Measurements from ENCODE around the gene MICU2.
"Not testable (repeated sequence)": the region's sequence is repeated elsewhere in the genome, so short reads cannot be mapped to it uniquely, and the experiment has no call there.

MICU2 gene

DNA sequence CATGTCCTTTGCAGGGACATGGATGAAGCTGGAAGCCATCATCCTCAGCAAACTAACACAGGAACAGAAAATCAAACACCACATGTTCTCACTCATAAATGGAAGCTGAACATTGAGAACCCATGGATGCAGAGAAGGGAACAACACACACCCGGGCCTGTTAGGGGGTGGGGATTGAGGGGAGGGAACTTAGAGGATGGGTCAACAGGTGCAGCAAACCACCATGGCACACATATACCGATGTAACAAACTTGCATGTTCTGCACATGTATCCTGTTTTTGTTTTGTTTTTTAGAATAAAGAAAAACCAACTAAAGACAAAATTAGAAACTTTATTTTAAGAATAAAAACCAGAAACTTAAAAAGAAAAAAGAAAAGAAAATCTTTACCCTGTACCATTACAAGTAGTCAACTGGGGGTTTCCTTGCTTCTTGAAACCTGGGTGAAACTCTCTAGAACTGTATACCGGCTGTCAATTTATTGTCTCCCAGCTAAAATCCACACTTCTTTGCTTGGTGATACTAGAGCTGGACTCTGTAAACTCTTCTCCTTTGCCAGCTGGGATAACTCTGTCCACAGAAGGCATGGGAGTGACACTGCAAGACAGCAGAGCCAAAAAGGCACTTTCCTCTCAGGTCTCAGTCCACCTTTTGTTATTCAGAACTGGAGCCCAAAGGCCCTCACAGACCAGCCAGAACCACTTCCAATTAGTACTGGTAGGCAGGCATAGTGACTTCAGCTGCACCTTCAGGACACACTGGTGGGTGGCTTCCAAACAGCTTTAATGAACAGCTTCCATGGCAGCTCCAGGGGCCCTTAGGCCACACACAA is 9.0 kb downstream of the MICU2 start:
- no peak for DNase-seq (ENCODE audit: low spot score)

DNA sequence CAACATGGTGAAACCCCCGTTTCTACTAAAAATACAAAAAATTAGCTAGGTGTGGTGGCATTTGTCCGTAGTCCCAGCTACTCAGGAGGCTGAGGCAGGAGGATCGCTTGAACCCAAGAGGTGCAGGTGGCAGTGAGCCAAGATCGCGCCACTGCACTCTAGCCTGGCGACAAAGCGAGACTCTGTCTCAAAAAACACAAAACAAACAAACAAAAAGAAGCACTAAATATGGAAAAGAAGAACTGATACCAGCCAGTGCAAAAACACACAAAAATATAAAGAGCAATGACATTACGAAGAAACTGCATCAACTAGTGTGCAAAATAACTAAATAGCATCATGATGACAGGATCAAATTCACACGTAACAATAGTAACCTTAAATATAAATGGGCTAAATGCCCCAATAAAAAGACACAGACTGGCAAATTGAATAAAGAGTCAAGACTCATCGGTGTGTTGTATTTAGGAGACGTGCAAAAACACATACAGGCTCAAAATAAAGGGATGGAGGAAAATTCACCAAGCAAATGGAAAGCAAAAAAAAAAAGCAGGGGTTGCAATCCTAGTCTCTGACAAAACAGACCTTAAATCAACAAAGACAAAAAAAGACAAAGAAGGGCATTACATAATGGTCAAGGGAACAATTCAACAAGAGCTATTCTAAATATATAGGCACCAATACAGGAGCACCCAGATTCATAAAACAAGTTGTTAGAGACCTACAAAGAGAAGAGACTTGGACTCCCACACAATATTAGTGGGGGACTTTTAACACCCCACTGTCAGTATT is 13.1 kb downstream of the MICU2 start:
- not testable (repeated sequence) for DNase-seq (ENCODE audit: low spot score)

DNA sequence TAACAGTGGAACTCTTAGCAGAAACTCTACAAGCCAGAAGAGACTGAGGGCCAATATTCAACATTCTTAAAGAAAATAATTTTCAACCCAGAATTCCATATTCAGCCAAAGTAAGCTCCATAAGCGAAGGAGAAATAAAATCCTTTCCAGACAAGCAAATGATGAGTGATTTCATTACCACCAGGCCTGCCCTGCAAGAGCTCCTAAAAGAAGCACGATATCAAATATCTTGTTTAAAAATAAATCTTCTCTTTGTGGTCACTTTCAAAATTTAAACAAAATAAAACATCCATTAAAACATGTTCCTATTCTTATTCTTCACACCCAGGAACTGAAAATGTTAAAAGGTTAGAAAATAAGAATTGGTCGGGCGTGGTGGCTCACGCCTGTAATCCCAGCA is 13.7 kb downstream of the MICU2 start:
- no peak for DNase-seq (ENCODE audit: low spot score)

DNA sequence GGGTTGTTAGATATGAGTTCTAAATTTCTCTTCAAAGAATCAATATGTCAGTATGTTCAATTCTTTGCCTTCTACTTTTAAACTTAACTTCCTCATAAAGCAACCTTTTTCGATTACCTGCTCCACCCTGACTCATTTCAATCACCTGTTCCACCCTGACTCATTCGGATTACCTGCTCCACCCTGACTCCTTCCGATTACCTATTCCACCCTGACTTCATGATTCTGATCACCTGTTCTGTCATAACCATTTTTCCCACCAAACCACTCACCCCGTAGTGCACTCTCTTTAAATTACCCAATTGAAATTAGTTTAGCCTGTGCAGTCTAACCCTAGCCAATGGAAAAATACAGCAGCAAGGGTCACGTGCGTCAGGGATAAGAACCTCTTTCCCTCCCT is 14.5 kb downstream of the MICU2 start:
- not testable (repeated sequence) for DNase-seq (ENCODE audit: low spot score)

DNA sequence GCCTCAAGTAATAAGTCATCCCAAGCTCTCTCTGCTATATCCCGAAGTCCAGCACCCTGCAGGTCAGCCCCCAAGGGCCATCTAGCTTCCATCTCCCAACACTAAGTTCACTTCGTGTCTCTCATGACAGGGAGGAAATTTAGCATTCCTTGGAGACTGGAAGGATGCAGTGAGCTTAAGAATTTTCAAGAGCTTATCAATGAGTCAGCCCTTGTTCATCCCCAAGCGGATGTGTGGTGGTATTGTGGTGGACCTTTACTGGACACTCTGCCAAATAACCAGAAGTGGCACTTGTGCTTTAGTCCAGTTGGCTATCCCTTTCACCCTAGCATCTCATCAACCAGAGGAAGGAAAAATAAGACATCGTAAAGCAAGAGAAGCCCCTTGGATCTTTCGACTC is 15.6 kb downstream of the MICU2 start:
- DNase-seq (ENCODE audit: low spot score): not testable (repeated sequence)

DNA sequence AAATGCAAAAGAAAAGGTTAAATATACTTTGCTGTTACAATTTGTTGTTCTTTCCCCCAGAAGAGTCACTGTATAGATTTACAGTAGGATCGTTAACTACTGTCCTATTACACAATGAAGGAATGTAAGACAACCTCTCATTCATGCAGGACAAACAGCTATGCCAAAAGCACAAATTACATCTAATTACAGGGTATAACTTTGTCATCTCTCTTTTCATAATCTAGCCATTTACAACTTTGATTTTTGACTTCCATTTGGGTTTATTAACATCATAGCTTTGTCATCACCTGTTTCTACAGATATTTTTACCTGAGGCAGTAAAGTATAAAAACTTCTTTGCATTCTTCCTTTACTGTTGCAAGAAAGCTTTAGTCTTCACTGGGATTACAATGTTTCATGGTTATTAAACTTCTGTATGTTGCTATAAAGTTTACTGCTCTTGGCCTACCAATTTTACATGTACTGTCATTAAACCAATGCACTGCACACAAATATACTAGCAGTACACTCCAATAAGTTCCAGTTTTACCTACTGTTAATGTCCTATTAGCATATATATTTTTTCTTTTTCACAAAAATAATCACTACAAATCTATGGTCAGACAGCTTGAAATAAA is 18.9 kb downstream of the MICU2 start:
- DNase-seq (ENCODE audit: low spot score): no peak

DNA sequence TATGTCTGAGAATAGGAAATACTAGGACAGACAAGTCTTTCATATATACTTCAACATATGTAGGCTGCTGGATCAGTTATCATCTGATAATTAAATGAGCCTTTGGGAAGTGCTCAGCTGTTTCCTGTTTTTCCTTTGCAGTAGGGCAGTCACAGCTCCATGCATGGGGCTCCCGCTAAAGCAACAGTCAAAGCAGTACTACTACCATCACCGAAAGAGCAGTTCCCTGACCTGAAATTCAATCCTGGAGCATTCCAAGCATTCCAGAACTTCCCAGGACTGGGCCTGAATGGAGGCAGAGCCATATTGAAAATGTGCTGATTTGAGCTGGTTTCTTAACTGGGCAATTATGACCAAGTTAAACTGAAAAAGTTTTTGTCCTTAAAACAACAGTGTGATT is 20.5 kb downstream of the MICU2 start:
- no peak for DNase-seq (ENCODE audit: low spot score)

DNA sequence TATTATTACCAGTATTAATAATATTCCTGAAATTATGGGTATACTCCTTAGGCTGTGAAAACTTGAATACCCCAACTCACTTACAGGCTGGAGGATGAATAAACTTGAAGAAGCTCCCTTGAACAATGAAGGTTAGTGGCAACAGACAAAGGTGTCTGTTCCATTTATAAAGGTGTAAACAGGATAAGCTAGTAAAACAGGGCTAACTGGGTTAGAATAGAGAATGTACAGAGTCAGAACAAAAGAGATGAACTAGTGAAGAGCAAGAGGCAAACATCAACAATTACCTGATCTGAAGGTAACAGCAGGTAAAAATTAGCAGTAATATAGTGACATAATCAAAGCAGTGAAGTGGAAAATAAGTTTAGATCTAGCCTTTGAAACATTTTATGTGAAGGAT is 23.2 kb downstream of the MICU2 start:
- DNase-seq (ENCODE audit: low spot score): no peak

DNA sequence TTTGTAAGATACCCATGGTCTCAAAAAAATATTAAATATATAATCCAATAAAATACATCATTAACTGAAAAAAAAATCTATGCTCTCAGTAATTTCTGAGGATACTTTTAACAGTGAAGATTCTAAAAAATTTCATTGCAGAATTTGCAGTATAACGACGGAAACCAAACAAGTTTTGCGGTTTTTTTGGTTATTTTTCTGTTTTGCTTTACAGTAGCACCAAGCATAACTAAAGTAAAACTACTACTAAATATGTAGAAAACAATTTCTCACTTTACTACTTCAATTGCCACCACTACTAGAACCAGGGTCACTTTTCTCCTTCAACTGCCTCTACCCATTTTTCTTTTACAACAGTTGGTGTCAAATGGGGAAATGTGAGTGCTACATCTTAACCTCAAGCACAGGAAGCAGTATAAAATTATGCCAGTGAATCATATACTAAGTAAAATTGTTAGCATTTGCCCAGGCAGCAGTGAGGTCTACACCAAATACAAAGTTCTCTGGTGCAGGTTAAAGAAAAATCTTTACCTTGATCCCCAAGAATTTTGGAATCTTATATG is 24.1 kb downstream of the MICU2 start:
- no peak for DNase-seq (ENCODE audit: low spot score)

DNA sequence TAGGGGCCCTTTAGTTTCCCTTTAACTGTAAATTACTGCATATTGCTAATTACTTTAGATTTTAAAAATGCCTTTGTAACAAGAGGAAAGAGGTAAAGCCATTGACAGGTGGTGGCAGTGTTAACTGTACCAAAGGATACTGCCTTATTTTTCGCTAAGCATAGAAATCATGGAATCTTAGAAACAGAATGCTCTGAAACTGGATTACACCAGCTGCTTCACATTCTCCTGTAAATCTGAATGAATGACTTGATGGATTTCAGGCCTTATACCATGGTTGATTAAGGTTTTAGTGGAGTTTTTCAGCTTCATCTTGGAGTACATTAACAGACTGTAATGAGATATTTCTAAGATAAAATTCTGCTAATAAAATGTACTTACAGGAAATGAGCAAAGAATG is 25.2 kb downstream of the MICU2 start:
- no peak for DNase-seq (ENCODE audit: low spot score)

DNA sequence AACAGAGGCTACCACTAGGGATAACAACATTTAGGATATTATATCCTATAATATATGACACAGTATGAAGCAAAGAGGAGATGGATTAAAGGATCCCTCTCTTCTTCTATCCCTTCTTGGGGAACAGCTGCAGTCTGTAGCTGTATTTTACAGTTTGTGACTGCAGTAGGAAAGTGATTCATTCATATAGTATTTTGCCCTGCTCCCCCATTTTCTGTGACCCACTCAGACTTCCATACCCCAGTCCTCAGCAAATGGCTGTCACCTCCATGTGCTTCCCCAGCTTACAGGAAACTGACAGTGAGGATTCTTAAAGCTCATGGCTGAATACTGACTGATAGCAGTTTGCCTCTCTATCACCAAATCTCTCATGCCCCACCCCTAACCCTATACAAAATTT is 27.5 kb downstream of the MICU2 start:
- no peak for DNase-seq (ENCODE audit: low spot score)

DNA sequence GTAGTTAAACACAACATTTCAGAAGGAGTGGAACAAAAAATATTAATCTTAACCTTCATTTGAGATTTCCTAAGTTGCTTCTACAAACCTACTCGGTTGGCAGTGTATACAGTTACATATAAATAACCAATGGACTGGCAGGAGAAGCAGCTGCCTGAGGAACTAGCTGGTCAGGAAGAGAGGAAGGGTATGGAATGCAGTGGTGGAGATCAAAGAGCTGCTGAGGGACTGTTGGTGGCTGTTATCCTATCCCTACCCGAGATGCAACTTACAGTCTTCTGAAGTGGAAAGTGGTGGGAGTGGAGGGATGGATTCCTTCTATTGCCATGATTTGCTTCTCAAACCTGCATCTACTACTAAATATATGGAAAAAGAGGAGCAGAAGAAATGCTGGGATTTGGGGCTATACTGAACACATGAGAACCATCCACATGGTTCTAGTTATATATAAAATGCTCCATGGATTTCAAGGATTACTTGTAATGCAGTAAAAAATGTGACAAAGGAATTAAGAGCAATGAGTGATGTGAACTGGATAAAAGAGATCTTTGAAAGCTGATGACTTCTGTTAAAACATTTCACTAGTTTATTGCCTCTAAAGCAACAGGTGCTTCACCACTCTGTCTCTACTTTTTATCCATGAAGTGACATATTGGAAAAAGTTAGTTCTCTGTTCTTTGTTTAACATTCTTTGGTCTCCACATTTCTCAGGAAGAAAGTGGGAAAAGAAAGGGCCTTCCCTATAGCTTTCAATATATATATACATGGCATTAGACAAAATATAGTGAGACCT is 29.9 kb downstream of the MICU2 start:
- no peak for DNase-seq (ENCODE audit: low spot score)

DNA sequence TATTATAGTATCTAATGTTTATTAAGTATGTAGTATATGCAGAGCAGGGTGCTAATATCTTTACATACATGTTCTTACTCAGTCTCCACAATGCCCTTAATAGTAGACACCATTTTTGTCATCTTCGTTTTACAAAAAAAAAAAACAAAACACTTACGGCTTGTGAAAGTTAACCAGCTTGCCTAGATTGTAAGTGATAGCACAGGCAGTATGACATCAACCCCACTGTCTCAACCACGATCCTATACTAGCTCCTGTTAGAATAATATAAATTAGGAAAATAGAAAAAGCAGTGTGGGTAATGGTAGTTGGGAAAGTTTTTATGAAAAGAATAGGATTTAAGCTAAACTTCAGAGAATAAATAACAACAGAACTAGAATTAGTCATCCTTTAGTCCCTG is 34.3 kb downstream of the MICU2 start:
- DNase-seq (ENCODE audit: low spot score): no peak

DNA sequence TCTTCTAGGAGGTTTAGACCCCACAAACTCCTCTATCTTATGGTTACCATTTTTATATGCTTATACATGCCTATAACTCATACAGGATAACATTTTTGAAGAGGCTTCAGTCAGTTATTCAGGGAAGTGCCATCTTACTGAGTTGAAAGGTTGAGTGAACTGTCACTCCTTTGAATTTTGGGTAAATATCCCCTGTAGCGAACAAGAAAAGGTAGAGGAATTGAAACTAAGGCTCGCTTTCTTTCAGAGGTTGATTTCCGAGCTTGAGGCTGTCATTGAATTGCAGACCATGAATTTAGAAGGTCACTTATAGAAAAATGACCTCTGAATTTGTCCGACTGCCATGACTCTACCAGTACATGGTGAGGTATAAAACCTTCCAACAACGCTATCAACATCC is 35.1 kb downstream of the MICU2 start:
- DNase-seq (ENCODE audit: low spot score): no peak

DNA sequence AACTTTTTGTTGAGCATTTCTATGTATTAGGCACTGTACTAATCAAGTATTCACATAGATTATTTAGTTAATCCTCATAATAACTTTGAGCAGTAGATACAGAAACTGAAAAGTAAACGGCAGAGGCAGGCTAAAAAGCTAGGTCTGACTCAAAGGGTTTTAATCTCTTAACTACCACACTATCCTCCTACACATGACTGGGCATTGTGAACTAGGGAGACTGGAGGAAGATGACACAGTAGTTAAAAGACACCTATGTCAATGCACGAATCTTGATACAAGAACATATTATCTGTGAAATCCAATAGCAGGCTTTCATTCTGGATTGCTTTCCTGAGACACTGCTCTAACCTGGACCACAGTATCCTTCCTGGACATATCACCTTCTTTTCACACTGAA is 36.3 kb downstream of the MICU2 start:
- no peak for DNase-seq (ENCODE audit: low spot score)

DNA sequence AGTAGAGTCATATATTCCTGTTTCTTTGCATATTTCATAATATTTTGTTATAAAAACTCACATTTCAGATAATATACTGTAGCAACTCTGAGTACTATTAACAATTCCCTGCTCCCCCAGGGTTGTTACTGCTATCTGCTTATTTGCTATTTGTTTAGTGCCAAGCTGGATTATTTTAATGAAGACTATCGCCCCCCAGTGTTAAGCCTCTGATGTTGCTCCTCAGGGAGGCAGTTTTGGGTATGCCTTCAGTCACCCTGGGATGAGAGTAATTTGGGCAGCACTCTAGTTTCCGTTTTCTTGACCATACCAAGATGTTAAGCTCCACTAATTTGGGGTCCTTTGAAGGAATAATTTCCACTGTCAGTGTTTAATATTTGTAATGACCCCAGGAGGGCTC is 46.0 kb downstream of the MICU2 start:
- DNase-seq (ENCODE audit: low spot score): no peak

DNA sequence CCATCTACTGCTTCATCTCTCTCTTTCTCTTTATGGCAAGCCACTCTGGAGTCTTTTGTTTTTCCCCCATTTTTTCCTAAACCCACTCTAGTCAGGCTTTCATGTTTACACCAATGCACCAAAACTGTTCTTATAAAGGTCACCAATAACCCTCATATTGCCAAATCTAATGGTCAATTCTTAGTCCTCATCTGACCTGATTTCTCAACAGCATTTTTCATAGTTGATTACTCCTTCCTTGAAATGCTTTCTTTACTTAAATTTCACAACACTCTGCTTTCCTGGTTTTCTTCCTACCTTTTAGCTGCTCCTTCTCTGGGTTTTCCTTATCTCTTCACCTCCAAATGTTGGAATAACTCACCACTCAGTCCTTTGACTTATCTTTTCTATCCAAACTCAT is 47.9 kb downstream of the MICU2 start:
- no peak for DNase-seq (ENCODE audit: low spot score)

DNA sequence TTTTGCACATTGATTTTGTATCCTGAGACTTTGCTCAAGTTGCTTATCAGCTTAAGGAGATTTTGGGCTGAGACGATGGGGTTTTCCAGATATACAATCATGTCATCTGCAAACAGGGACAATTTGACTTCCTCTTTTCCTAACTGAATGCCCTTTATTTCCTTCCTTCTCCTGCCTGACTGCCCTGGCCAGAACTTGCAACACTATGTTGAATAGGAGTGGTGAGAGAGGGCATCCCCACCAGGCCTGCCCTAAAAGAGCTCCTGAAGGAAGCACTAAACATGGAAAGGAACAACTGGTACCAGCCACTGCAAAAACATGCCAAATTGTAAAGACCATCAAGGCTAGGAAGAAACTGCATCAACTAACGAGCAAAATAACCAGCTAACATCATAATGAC is 50.7 kb downstream of the MICU2 start:
- DNase-seq (ENCODE audit: low spot score): not testable (repeated sequence)

DNA sequence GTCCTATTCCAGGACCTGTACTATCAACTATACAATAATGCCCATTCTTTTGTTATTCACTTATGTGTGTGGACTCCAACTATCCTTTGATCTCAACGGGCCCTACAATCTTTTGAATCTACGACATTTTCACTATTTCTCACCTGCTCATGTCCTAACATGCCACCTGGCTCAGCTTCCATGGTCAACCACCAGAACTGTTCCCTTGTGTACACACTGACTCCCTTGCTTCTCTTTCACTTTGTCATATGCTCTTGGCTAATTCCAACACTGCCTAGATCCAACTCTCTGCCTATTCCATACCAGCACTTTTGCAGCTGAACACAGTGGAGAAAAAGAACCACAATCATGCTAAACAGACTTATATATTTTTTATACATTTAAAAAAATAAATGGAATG is 53.1 kb downstream of the MICU2 start:
- DNase-seq (ENCODE audit: low spot score): no peak

DNA sequence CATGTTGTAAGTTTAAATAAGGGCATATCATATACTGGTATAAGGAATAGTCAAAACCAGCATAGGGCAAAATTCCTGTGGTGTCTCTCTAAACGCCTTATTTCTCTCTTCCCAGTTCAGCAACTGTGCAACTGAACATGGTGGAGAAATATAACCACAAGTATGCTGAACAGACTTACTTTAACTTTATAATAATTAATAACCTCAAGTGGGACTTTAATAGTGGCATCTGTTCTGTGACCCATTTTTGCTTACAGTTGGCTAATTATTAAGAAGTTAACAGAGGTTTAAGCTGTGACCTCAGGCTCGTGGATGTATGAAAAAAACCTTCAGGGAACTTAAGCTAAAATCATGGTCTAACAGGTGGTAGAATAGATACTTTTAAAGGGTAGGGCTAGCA is 54.3 kb downstream of the MICU2 start:
- DNase-seq (ENCODE audit: low spot score): no peak

DNA sequence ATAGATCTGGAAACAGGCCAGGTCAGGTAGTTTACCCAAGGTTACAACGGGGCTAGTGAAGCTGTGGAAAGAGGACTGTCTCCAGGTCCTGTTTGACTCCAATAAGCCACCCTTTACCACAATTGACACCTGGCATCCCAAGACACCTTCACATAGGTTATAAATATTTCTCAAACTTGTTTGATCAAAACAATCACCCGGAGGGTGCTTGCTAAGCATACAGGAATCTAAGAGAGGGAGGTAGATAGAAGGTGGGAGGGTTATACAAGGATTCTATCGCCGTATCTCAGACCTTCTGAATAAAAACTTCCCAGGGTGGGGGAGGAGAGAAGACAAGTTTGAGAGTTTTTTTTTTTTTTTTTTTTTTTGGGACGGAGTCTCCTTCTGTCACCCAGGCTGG is 55.4 kb downstream of the MICU2 start:
- no peak for DNase-seq (ENCODE audit: low spot score)

DNA sequence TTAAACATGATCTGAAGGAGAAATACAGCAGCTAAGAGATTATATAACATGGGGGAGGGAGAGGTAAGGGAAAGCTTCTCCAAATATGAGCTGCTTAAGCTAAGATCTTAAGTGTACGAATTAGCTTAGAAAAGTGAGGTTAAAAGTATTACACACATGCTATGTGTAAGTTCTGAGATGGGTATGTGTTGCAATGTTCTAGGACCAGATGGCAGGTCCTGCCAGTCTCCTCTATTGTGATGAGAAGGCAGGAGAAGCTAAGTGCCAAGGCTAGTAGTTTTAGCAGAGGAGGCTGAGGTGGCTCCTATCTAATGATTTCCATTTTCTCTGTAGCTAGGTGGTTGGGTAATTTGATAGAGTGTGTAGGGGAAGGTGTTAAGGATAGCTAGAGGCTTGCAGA is 57.6 kb downstream of the MICU2 start:
- peak; percentile 18 for DNase-seq (ENCODE audit: low spot score)

Measured in Ammon's horn (tissue), 1 donor.